ENCODE measurements around the gene MVD.

Gene MVD

GRCh38 chr16:88622125-88622524 is 40.8 kb downstream of the MVD start:
- Histone ChIP-seq H4K20me1 (ENCODE audit: insufficient read depth, low read length) (no peaks in the 10 kb centered on the region), H3K4me1 (ENCODE audit: insufficient read depth, low read length, severe bottlenecking) (no peaks in the 10 kb centered on the region)

GRCh38 chr16:88619859-88620815 is 42.8 kb downstream of the MVD start:
- H4K20me1 ChIP-seq (ENCODE audit: insufficient read depth, low read length), result no peaks in the 10 kb centered on the region
- H2AFZ ChIP-seq (ENCODE audit: low read length), result no peak overlapping the region
- H3K4me3 ChIP-seq (ENCODE audit: low read depth, low read length, poor library complexity, severe bottlenecking), result no peak overlapping the region
- H3K36me3 ChIP-seq (ENCODE audit: insufficient read depth, low read length), result peaks cover 56% of the 10 kb centered on the region
- H3F3A ChIP-seq (ENCODE audit: insufficient read depth, low read length), result no peaks in the 10 kb centered on the region
- H3K27me3 ChIP-seq (ENCODE audit: insufficient read depth, low read length), result no peaks in the 10 kb centered on the region
- H3K9ac ChIP-seq (ENCODE audit: low read length), result no peak overlapping the region
- no peak overlapping the region for H3K27ac ChIP-seq (ENCODE audit: low read depth, low read length, poor library complexity, severe bottlenecking)
- no peaks in the 10 kb centered on the region for H3K4me1 ChIP-seq (ENCODE audit: insufficient read depth, low read length, severe bottlenecking)
- H3K79me2 ChIP-seq (ENCODE audit: insufficient read depth, low read length), result no peaks in the 10 kb centered on the region
- H3K9me3 ChIP-seq (ENCODE audit: low read length), result no peaks in the 10 kb centered on the region
- H3K4me2 ChIP-seq (ENCODE audit: low read length), result no peak overlapping the region
- no peaks in the 10 kb centered on the region for H3K9me2 ChIP-seq (ENCODE audit: low read depth, low read length)
- TF ChIP-seq CTCF (IDR thresholded peaks at IDR 0.05; ENCODE audit: low read length), result no peak
- no peak for TF ChIP-seq EZH2 (IDR thresholded peaks at IDR 0.05; ENCODE audit: borderline replicate concordance, low read length)

More at GRCh38 chr16:88622125-88622524, 40.8 kb downstream of the MVD start:
- no peaks in the 10 kb centered on the region for H3F3A ChIP-seq (ENCODE audit: insufficient read depth, low read length)
- H3K9me2 ChIP-seq (ENCODE audit: low read depth, low read length), result no peaks in the 10 kb centered on the region
- H3K9me3 ChIP-seq (ENCODE audit: low read length), result no peaks in the 10 kb centered on the region
- H3K4me3 ChIP-seq (ENCODE audit: low read depth, low read length, poor library complexity, severe bottlenecking), result no peak overlapping the region
- no peaks in the 10 kb centered on the region for H3K27me3 ChIP-seq (ENCODE audit: insufficient read depth, low read length)
- peaks cover 59% of the 10 kb centered on the region for H3K36me3 ChIP-seq (ENCODE audit: insufficient read depth, low read length)
- no peaks in the 10 kb centered on the region for H3K79me2 ChIP-seq (ENCODE audit: insufficient read depth, low read length)
- no peak overlapping the region for H3K27ac ChIP-seq (ENCODE audit: low read depth, low read length, poor library complexity, severe bottlenecking)
- H2AFZ ChIP-seq (ENCODE audit: low read length), result no peak overlapping the region
- no peak overlapping the region for H3K4me2 ChIP-seq (ENCODE audit: low read length)
- H3K9ac ChIP-seq (ENCODE audit: low read length), result no peak overlapping the region
- TF ChIP-seq EZH2 (IDR thresholded peaks at IDR 0.05; ENCODE audit: borderline replicate concordance, low read length) (no peak), CTCF (IDR thresholded peaks at IDR 0.05; ENCODE audit: low read length) (no peak)

GRCh38 chr16:88618956-88619667 is 43.8 kb downstream of the MVD start:
- H3K27me3 ChIP-seq (ENCODE audit: insufficient read depth, low read length), result no peaks in the 10 kb centered on the region
- H3K9me3 ChIP-seq (ENCODE audit: low read length), result no peaks in the 10 kb centered on the region
- H3K36me3 ChIP-seq (ENCODE audit: insufficient read depth, low read length), result peaks cover 52% of the 10 kb centered on the region
- H2AFZ ChIP-seq (ENCODE audit: low read length), result no peak overlapping the region
- H3K27ac ChIP-seq (ENCODE audit: low read depth, low read length, poor library complexity, severe bottlenecking), result no peak overlapping the region
- no peak overlapping the region for H3K4me3 ChIP-seq (ENCODE audit: low read depth, low read length, poor library complexity, severe bottlenecking)
- H4K20me1 ChIP-seq (ENCODE audit: insufficient read depth, low read length), result no peaks in the 10 kb centered on the region
- H3F3A ChIP-seq (ENCODE audit: insufficient read depth, low read length), result no peaks in the 10 kb centered on the region
- H3K9me2 ChIP-seq (ENCODE audit: low read depth, low read length), result no peaks in the 10 kb centered on the region
- H3K4me2 ChIP-seq (ENCODE audit: low read length), result no peak overlapping the region
- no peaks in the 10 kb centered on the region for H3K79me2 ChIP-seq (ENCODE audit: insufficient read depth, low read length)
- TF ChIP-seq CTCF (IDR thresholded peaks at IDR 0.05; ENCODE audit: low read length), result no peak
- H3K4me1 ChIP-seq (ENCODE audit: insufficient read depth, low read length, severe bottlenecking), result no peaks in the 10 kb centered on the region
- H3K9ac ChIP-seq (ENCODE audit: low read length), result no peak overlapping the region

All from OCI-LY1 (cell line).